ENCODE results near the gene C1orf159.

Gene C1orf159

GRCh38 chr1:1055841-1056736 lies 59.8 kb downstream of the C1orf159 start:
- Histone ChIP-seq H3K4ac (ENCODE audit: low read length) (no peak overlapping the region), H2AK5ac (ENCODE audit: low read depth, low read length) (no peak overlapping the region), H3K79me1 (ENCODE audit: low read depth, low read length) (peaks cover 5% of the 10 kb centered on the region), H3K27ac (replicated peaks; ENCODE audit: low read length) (no peak overlapping the region), H2BK15ac (ENCODE audit: low read length) (no peak overlapping the region), H3K4me2 (ENCODE audit: insufficient read depth, low read length, poor library complexity, severe bottlenecking) (no peak overlapping the region), H3K27me3 (ENCODE audit: control insufficient read depth in 3 of 3, insufficient read depth in 3 of 3, low read depth in 1 of 3, low read length in 3 of 3) (peaks cover 4 to 22% (median 20%) of the 10 kb centered on the region in 3 experiments), H2BK12ac (ENCODE audit: low read length) (peak overlapping the region; percentile 73), H2BK5ac (ENCODE audit: low read length) (no peak overlapping the region), H2AFZ (ENCODE audit: low read length) (no peak overlapping the region), H4K91ac (ENCODE audit: low read depth, low read length, poor library complexity) (no peak overlapping the region), H3K4me3 (ENCODE audit: low read length in 2 of 2) (peak overlapping the region in 1 of 2 donors; percentile 66), H3K4me1 (ENCODE audit: control insufficient read depth in 2 of 2, insufficient read depth in 1 of 2, low read depth in 1 of 2, low read length in 2 of 2) (peaks cover 14 to 15% of the 10 kb centered on the region in 2 donors), H4K8ac (ENCODE audit: low read depth, low read length) (no peak overlapping the region), H3K36me3 (replicated peaks in 1 of 2; ENCODE audit: control insufficient read depth in 2 of 2, insufficient read depth in 2 of 2, low read length in 2 of 2) (peaks cover 32 to 43% of the 10 kb centered on the region in 2 donors), H3K18ac (ENCODE audit: low read length) (peak overlapping the region; percentile 64), H3K23ac (ENCODE audit: low read depth, low read length, poor library complexity) (peak overlapping the region; percentile 73), H3K14ac (ENCODE audit: low read length) (no peak overlapping the region), H2BK120ac (ENCODE audit: low read depth, low read length) (no peak overlapping the region), H3K9ac (ENCODE audit: low read depth, low read length, poor library complexity) (peak overlapping the region; percentile 77), H3K9me3 (replicated peaks in 1 of 2; ENCODE audit: control insufficient read depth in 2 of 2, insufficient read depth in 1 of 2, low read depth in 1 of 2, low read length in 2 of 2) (peaks cover 0 to 3% of the 10 kb centered on the region in 2 donors)
- WGBS, 2 donors (ENCODE audit: extremely low coverage in 2 of 2, insufficient read length in 2 of 2, insufficient replicate concordance in 1 of 2), result no CpG with 5 or more reads among the region's 50 CpGs
- DNase-seq (ENCODE audit: low spot score), result no peak

DNA sequence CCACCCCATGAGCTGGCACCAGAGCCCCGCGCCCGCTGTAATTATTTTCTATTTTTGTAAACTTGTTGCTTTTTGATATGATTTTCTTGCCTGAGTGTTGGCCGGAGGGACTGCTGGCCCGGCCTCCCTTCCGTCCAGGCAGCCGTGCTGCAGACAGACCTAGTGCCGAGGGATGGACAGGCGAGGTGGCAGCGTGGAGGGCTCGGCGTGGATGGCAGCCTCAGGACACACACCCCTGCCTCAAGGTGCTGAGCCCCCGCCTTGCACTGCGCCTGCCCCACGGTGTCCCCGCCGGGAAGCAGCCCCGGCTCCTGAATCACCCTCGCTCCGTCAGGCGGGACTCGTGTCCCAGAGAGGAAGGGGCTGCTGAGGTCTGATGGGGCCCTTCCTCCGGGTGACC lies 60.9 kb downstream of the C1orf159 start:
- no peak overlapping the region for H3K14ac ChIP-seq (ENCODE audit: low read length)
- H3K9me3 ChIP-seq (replicated peaks in 1 of 2; ENCODE audit: control insufficient read depth in 2 of 2, insufficient read depth in 1 of 2, low read depth in 1 of 2, low read length in 2 of 2), result peaks cover 0 to 3% of the 10 kb centered on the region in 2 donors
- H3K23ac ChIP-seq (ENCODE audit: low read depth, low read length, poor library complexity), result no peak overlapping the region
- H4K91ac ChIP-seq (ENCODE audit: low read depth, low read length, poor library complexity), result no peak overlapping the region
- no peak for DNase-seq (ENCODE audit: low spot score)
- H3K9ac ChIP-seq (ENCODE audit: low read depth, low read length, poor library complexity), result no peak overlapping the region
- WGBS, 2 donors (ENCODE audit: extremely low coverage in 2 of 2, insufficient read length in 2 of 2, insufficient replicate concordance in 1 of 2), result no CpG with 5 or more reads among the region's 23 CpGs
- peak overlapping the region; percentile 39 for H2BK5ac ChIP-seq (ENCODE audit: low read length)
- no peak overlapping the region for H2AFZ ChIP-seq (ENCODE audit: low read length)
- peaks cover 2 to 14% (median 10%) of the 10 kb centered on the region in 3 experiments for H3K27me3 ChIP-seq (ENCODE audit: control insufficient read depth in 3 of 3, insufficient read depth in 3 of 3, low read depth in 1 of 3, low read length in 3 of 3)
- H3K36me3 ChIP-seq (replicated peaks in 1 of 2; ENCODE audit: control insufficient read depth in 2 of 2, insufficient read depth in 2 of 2, low read length in 2 of 2), result peaks cover 39 to 54% of the 10 kb centered on the region in 2 donors
- H3K79me1 ChIP-seq (ENCODE audit: low read depth, low read length), result peaks cover 9% of the 10 kb centered on the region
- H3K4ac ChIP-seq (ENCODE audit: low read length), result no peak overlapping the region
- no peak overlapping the region for H4K8ac ChIP-seq (ENCODE audit: low read depth, low read length)
- H3K18ac ChIP-seq (ENCODE audit: low read length), result no peak overlapping the region
- H2BK12ac ChIP-seq (ENCODE audit: low read length), result no peak overlapping the region
- H2BK120ac ChIP-seq (ENCODE audit: low read depth, low read length), result no peak overlapping the region
- no peak overlapping the region for H3K4me3 ChIP-seq (ENCODE audit: low read length in 2 of 2)
- peaks cover 14 to 15% of the 10 kb centered on the region in 2 donors for H3K4me1 ChIP-seq (ENCODE audit: control insufficient read depth in 2 of 2, insufficient read depth in 1 of 2, low read depth in 1 of 2, low read length in 2 of 2)
- peak overlapping the region; percentile 11 for H3K4me2 ChIP-seq (ENCODE audit: insufficient read depth, low read length, poor library complexity, severe bottlenecking)
- no peak overlapping the region for H3K27ac ChIP-seq (replicated peaks; ENCODE audit: low read length)
- H2AK5ac ChIP-seq (ENCODE audit: low read depth, low read length), result peak overlapping the region; percentile 46
- H2BK15ac ChIP-seq (ENCODE audit: low read length), result no peak overlapping the region

DNA sequence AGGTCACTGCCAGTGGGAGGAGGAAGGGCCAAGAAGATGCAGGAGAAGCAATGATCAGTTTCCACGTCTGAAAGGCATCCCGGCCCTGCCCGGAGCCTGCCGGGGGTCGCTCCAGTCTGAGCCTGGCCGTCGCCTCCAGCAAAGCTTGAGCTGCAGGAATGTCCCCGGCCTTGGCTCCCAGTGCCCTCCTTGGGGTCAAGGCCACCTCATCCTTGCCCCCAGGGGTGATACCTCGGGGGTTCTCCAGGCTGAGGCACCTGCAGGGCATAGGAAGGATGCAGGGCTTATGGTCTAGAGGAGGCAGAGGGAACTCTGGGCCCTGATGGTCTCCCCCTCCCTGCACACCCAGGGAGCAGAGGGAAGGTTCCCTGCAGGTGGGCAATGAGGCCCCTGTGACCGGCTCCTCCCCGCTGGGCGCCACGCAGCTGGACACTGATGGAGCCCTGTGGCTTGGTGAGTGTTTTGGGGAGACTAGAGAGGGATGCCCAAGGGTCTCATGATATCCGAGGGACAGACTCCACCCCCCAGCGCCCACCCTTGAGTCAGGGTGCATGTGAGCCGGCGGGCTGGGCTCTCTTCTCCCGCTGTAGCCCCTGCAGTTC lies 61.7 kb downstream of the C1orf159 start:
- Histone ChIP-seq H3K9me3 (replicated peaks in 1 of 2; ENCODE audit: control insufficient read depth in 2 of 2, insufficient read depth in 1 of 2, low read depth in 1 of 2, low read length in 2 of 2) (peaks cover 0 to 3% of the 10 kb centered on the region in 2 donors), H3K79me1 (ENCODE audit: low read depth, low read length) (peaks cover 9% of the 10 kb centered on the region)

DNA sequence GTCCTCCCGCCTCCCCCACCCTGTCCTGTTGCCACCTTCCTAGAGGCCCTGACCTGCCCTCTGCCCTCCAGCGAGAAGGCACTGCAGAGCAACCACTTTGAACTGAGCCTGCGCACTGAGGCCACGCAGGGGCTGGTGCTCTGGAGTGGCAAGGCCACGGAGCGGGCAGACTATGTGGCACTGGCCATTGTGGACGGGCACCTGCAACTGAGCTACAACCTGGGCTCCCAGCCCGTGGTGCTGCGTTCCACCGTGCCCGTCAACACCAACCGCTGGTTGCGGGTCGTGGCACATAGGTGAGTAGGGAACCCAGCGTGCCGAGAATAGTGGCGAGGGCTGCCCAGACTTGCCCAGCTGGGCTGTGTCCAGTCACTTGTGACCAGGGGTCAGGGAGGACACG lies 62.2 kb downstream of the C1orf159 start:
- Histone ChIP-seq H3K4me2 (ENCODE audit: insufficient read depth, low read length, poor library complexity, severe bottlenecking) (no peak overlapping the region), H4K8ac (ENCODE audit: low read depth, low read length) (no peak overlapping the region)
- no peak for DNase-seq (ENCODE audit: low spot score)

More for the DNA sequence above, 61.7 kb downstream of the C1orf159 start:
- Histone ChIP-seq H3K4me3 (ENCODE audit: low read length in 2 of 2) (no peak overlapping the region), H3K36me3 (replicated peaks in 1 of 2; ENCODE audit: control insufficient read depth in 2 of 2, insufficient read depth in 2 of 2, low read length in 2 of 2) (peaks cover 41 to 58% of the 10 kb centered on the region in 2 donors), H3K9ac (ENCODE audit: low read depth, low read length, poor library complexity) (no peak overlapping the region), H3K18ac (ENCODE audit: low read length) (no peak overlapping the region), H3K4me1 (ENCODE audit: control insufficient read depth in 2 of 2, insufficient read depth in 1 of 2, low read depth in 1 of 2, low read length in 2 of 2) (peaks cover 11 to 15% of the 10 kb centered on the region in 2 donors), H2AK5ac (ENCODE audit: low read depth, low read length) (no peak overlapping the region), H4K8ac (ENCODE audit: low read depth, low read length) (no peak overlapping the region), H3K23ac (ENCODE audit: low read depth, low read length, poor library complexity) (no peak overlapping the region), H3K4ac (ENCODE audit: low read length) (no peak overlapping the region), H4K91ac (ENCODE audit: low read depth, low read length, poor library complexity) (no peak overlapping the region), H2BK5ac (ENCODE audit: low read length) (peak overlapping the region; percentile 39), H3K4me2 (ENCODE audit: insufficient read depth, low read length, poor library complexity, severe bottlenecking) (no peak overlapping the region), H2BK120ac (ENCODE audit: low read depth, low read length) (no peak overlapping the region), H2BK15ac (ENCODE audit: low read length) (no peak overlapping the region), H2BK12ac (ENCODE audit: low read length) (no peak overlapping the region), H3K27ac (replicated peaks; ENCODE audit: low read length) (no peak overlapping the region), H2AFZ (ENCODE audit: low read length) (no peak overlapping the region), H3K14ac (ENCODE audit: low read length) (no peak overlapping the region), H3K27me3 (ENCODE audit: control insufficient read depth in 3 of 3, insufficient read depth in 3 of 3, low read depth in 1 of 3, low read length in 3 of 3) (peaks cover 0 to 11% (median 5%) of the 10 kb centered on the region in 3 experiments)
- DNase-seq (ENCODE audit: low spot score), result no peak
- WGBS, 2 donors (ENCODE audit: extremely low coverage in 2 of 2, insufficient read length in 2 of 2, insufficient replicate concordance in 1 of 2), result no CpG with 5 or more reads among the region's 18 CpGs

More for the DNA sequence above, 62.2 kb downstream of the C1orf159 start:
- Histone ChIP-seq H3K79me1 (ENCODE audit: low read depth, low read length) (peaks cover 9% of the 10 kb centered on the region), H3K23ac (ENCODE audit: low read depth, low read length, poor library complexity) (peak overlapping the region; percentile 89), H3K4ac (ENCODE audit: low read length) (no peak overlapping the region), H3K4me3 (ENCODE audit: low read length in 2 of 2) (no peak overlapping the region), H3K18ac (ENCODE audit: low read length) (no peak overlapping the region), H3K27ac (replicated peaks; ENCODE audit: low read length) (no peak overlapping the region), H3K14ac (ENCODE audit: low read length) (peak overlapping the region; percentile 71), H2BK15ac (ENCODE audit: low read length) (no peak overlapping the region), H3K36me3 (replicated peaks in 1 of 2; ENCODE audit: control insufficient read depth in 2 of 2, insufficient read depth in 2 of 2, low read length in 2 of 2) (peaks cover 41 to 61% of the 10 kb centered on the region in 2 donors), H3K4me1 (ENCODE audit: control insufficient read depth in 2 of 2, insufficient read depth in 1 of 2, low read depth in 1 of 2, low read length in 2 of 2) (peaks cover 8 to 10% of the 10 kb centered on the region in 2 donors), H2BK120ac (ENCODE audit: low read depth, low read length) (no peak overlapping the region), H2BK5ac (ENCODE audit: low read length) (peak overlapping the region; percentile 19), H2AFZ (ENCODE audit: low read length) (no peak overlapping the region), H2BK12ac (ENCODE audit: low read length) (no peak overlapping the region), H2AK5ac (ENCODE audit: low read depth, low read length) (no peak overlapping the region), H4K91ac (ENCODE audit: low read depth, low read length, poor library complexity) (no peak overlapping the region), H3K27me3 (ENCODE audit: control insufficient read depth in 3 of 3, insufficient read depth in 3 of 3, low read depth in 1 of 3, low read length in 3 of 3) (peaks cover 0 to 6% (median under 1%) of the 10 kb centered on the region in 3 experiments), H3K9ac (ENCODE audit: low read depth, low read length, poor library complexity) (no peak overlapping the region), H3K9me3 (replicated peaks in 1 of 2; ENCODE audit: control insufficient read depth in 2 of 2, insufficient read depth in 1 of 2, low read depth in 1 of 2, low read length in 2 of 2) (peaks cover 0 to 3% of the 10 kb centered on the region in 2 donors)
- no CpG with 5 or more reads among the region's 18 CpGs for WGBS, 2 donors (ENCODE audit: extremely low coverage in 2 of 2, insufficient read length in 2 of 2, insufficient replicate concordance in 1 of 2)
